ENCODE measurements around the gene RTN1. TPM values are rescaled to one million over a fixed set of nuclear protein-coding genes. Genes with fewer than 3 reads are reported as not detected.
A peak's percentile ranks its signal among the peaks of the same experiment; 100 is the strongest.

Gene RTN1
- total RNA-seq, 1 donor from 2014 or later = 0.80 TPM

DNA sequence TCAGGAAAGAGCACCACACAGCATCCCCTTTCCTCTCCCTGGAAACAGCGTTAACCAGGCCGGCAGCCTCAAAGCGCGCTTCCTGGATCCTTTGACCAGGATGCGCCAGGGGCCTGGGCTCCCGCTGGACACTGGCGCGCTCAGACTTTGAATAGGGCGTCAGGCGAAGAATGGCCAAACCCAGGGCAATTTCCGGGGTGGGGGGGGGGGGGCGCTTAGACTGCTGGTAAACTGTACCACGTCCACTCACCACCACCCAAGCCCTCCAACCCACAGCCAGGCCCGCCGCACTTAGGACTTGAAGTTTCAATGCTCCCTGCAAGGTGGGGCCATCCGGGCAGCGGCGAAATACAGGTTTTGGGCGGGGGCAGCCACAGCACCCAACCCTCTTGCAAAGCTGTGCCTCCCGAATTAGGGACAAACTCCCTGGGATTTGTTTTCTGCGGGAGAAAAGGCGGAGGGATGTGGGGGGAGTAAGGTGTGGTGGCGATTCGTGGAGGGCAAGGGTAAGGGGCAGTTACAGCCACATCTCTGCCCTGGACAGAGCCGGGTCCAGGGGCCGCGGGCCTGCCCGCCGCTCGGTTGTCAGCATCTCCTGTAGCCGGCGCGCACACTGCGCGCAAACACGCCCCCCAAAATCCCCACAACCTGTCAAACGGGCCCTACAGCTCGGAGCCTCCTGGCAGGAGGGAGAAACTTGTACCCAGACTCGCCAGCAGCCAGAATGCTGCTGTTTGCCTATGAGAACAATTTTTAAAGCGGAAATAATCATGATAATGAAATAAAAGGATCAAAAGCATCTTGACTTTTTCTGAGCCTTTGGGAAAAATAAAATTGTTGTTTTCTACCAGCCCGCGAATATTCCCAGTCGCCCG lies 958 bp downstream of the RTN1 start:
- Histone ChIP-seq H3K4me3 (peak overlapping the region; percentile 72), H3K4me1 (peaks cover 18% of the 10 kb centered on the region), H3K27ac (replicated peaks) (no peak overlapping the region), H3K27me3 (ENCODE audit: low read depth) (peaks cover 92% of the 10 kb centered on the region), H3K9me3 (replicated peaks) (no peaks in the 10 kb centered on the region), H3K36me3 (no peaks in the 10 kb centered on the region)
- no peak for DNase-seq
- TF ChIP-seq, protein P1, sequence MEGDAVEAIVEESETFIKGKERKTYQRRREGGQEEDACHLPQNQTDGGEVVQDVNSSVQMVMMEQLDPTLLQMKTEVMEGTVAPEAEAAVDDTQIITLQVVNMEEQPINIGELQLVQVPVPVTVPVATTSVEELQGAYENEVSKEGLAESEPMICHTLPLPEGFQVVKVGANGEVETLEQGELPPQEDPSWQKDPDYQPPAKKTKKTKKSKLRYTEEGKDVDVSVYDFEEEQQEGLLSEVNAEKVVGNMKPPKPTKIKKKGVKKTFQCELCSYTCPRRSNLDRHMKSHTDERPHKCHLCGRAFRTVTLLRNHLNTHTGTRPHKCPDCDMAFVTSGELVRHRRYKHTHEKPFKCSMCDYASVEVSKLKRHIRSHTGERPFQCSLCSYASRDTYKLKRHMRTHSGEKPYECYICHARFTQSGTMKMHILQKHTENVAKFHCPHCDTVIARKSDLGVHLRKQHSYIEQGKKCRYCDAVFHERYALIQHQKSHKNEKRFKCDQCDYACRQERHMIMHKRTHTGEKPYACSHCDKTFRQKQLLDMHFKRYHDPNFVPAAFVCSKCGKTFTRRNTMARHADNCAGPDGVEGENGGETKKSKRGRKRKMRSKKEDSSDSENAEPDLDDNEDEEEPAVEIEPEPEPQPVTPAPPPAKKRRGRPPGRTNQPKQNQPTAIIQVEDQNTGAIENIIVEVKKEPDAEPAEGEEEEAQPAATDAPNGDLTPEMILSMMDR (IDR thresholded peaks at IDR 0.05; ENCODE audit: borderline replicate concordance) = no peak
- intact Hi-C loops (cut with micrococcal nuclease) = no loop called here

GRCh38 chr14:59868021-59868420 lies 2.6 kb downstream of the RTN1 start:
- no peak for DNase-seq
- peaks cover 18% of the 10 kb centered on the region for H3K4me1 ChIP-seq
- H3K9me3 ChIP-seq (replicated peaks) = no peaks in the 10 kb centered on the region
- no peaks in the 10 kb centered on the region for H3K36me3 ChIP-seq
- intact Hi-C loops (cut with micrococcal nuclease) = no loop called here
- no peak overlapping the region for H3K4me3 ChIP-seq
- TF ChIP-seq, protein P1 (IDR thresholded peaks at IDR 0.05; ENCODE audit: borderline replicate concordance) = no peak
- peaks cover 88% of the 10 kb centered on the region for H3K27me3 ChIP-seq (ENCODE audit: low read depth)
- no peak overlapping the region for H3K27ac ChIP-seq (replicated peaks)

DNA sequence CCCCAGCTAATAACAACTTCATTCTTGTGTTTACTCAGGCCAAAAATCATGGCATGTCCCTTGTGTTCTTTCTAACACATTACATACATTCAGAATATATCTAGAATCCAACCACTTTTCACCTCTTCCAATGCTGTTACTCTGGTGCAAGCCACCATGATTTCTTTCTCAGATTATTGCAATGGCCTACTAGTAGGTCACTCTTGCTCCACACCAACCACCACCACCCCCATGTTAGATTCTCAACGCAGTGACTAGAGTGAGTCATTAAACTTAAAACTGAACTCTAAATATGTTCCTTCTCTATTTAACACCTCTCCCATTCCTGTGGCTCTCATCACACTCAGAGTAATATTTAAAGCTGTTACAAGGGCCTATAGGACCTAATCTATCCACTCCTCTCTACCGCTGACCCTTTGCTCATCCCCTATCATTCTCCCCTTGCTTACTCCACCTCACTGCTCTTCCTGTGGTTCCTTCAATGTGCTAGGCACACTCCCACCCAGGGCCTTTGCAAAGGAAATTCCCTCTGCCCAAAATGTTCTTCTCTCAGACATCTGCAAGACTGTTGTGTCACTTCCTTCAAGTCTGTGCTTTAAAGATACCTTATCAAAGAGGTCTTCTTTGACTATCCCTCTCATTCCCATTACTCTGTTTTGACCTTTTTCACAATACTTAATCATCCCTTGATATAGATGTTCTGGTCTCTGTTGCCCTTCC lies 6.6 kb downstream of the RTN1 start:
- Histone ChIP-seq H3K4me1 (no peaks in the 10 kb centered on the region), H3K9me3 (replicated peaks) (peaks cover 13% of the 10 kb centered on the region), H3K36me3 (no peaks in the 10 kb centered on the region), H3K27me3 (ENCODE audit: low read depth) (peaks cover 51% of the 10 kb centered on the region), H3K4me3 (no peak overlapping the region), H3K27ac (replicated peaks) (no peak overlapping the region)
- intact Hi-C loops (cut with micrococcal nuclease) = no loop called here
- TF ChIP-seq, protein P1 (IDR thresholded peaks at IDR 0.05; ENCODE audit: borderline replicate concordance) = no peak
- no peak for DNase-seq

- TF ChIP-seq, protein P1 (IDR thresholded peaks at IDR 0.05; ENCODE audit: borderline replicate concordance) = no peak
- no peaks in the 10 kb centered on the region for H3K27me3 ChIP-seq (ENCODE audit: low read depth)
- no peak overlapping the region for H3K4me3 ChIP-seq
- no peaks in the 10 kb centered on the region for H3K4me1 ChIP-seq
- no peak overlapping the region for H3K27ac ChIP-seq (replicated peaks)
- intact Hi-C loops (cut with micrococcal nuclease) = no loop called here
- no peak for DNase-seq
- H3K36me3 ChIP-seq = no peaks in the 10 kb centered on the region
- peaks cover 37% of the 10 kb centered on the region for H3K9me3 ChIP-seq (replicated peaks)
These were observed 13.2 kb downstream of the RTN1 start for GRCh38 chr14:59857328-59857727.

DNA sequence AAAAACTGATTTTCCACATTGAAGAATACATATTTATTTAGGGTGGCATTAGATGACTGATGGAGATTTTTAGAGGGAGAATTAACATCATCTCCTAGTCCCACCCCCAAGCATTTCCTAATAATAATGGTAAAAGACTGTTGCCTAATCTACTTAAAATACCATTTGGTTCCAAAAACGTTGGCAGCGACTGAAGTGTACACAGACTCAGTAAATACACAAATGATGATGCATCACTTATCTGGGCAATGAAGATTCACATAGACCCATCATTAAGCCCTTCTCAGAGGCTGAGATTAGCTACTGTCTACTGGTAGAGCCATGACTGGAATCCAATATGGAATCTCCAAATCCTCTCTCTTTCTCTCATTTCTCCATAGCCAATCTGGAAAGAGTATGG lies 18.2 kb downstream of the RTN1 start:
- intact Hi-C loops (cut with micrococcal nuclease) = no loop called here
- peaks cover 21% of the 10 kb centered on the region for H3K9me3 ChIP-seq (replicated peaks)
- no peak overlapping the region for H3K27ac ChIP-seq (replicated peaks)
- H3K4me3 ChIP-seq = no peak overlapping the region
- H3K36me3 ChIP-seq = no peaks in the 10 kb centered on the region
- no peaks in the 10 kb centered on the region for H3K4me1 ChIP-seq
- no peak for DNase-seq
- no peaks in the 10 kb centered on the region for H3K27me3 ChIP-seq (ENCODE audit: low read depth)
- TF ChIP-seq, protein P1 (IDR thresholded peaks at IDR 0.05; ENCODE audit: borderline replicate concordance) = no peak

All from left ventricle myocardium inferior (tissue), 1 donor.